MM.1S (cell line): ENCODE measurements around the gene GRP.

Experiments used
- CTCF ChIP-seq: fragments of 300-600 bp; sonication (generic); IDR thresholded peaks from 2 replicates; pipeline ENCODE4 v1.5.1; 2016; ENCODE audit warnings: antibody characterized with exemption, low read length, mixed read lengths
- EZH2 ChIP-seq: fragments of 300-600 bp; sonication (generic); optimal IDR thresholded peaks from 2 replicates; pipeline ENCODE3; 2017; ENCODE audit warnings: low read depth, mild to moderate bottlenecking, antibody characterized with exemption, low read length, mixed read lengths
- EZH2phosphoT487 ChIP-seq: fragments of 300-600 bp; sonication (generic); IDR thresholded peaks from 2 replicates; pipeline ENCODE4 v1.6.1; 2018; ENCODE audit warnings: antibody characterized with exemption, low read length

- no peak for TF ChIP-seq EZH2
- no peak for TF ChIP-seq CTCF
- TF ChIP-seq EZH2phosphoT487 = no peak
Observed at GRCh38 chr18:59271606-59272220, 51.8 kb downstream of the GRP start.
